Smooth muscle cell (in vitro differentiated cells): ENCODE measurements around the gene PTX4. TPM values are rescaled to one million over a fixed set of nuclear protein-coding genes. Genes with fewer than 3 reads are reported as not detected.

ENCODE experiments used
- DNase-seq: peaks from one replicate; lab custom pipeline; 2025; ENCODE audit not compliant: unreplicated experiment; lab: John Stamatoyannopoulos, UW
- H2AFZ ChIP-seq: fragments of 200-600 bp; sonication (generic); 2 replicates; pipeline ENCODE4 v1.6.0; 2016; ENCODE audit warnings: antibody characterized with exemption, low read depth, mild to moderate bottlenecking
- H3F3A ChIP-seq: fragments of 200-600 bp; sonication (generic); 2 replicates; pipeline ENCODE4 v1.6.0; 2017; ENCODE audit warnings: antibody characterized with exemption, low read depth
- H3K27ac ChIP-seq: fragments of 200-600 bp; sonication (generic); 2 replicates; pipeline ENCODE4 v1.5.1; 2016; ENCODE audit warnings: low read depth, mild to moderate bottlenecking
- H3K27me3 ChIP-seq: fragments of 200-600 bp; sonication (generic); 2 replicates; pipeline ENCODE4 v1.6.1; 2016; ENCODE audit warnings: low read depth, mild to moderate bottlenecking
- H3K36me3 ChIP-seq: fragments of 200-600 bp; sonication (generic); 2 replicates; pipeline ENCODE4 v1.5.1; 2016; ENCODE audit warnings: low read depth
- H3K4me1 ChIP-seq: fragments of 200-600 bp; sonication (generic); 2 replicates; pipeline ENCODE4 v1.5.1; 2016; ENCODE audit warnings: low read depth
- H3K4me2 ChIP-seq: fragments of 200-600 bp; sonication (generic); 2 replicates; pipeline ENCODE4 v1.6.0; 2016; ENCODE audit warnings: mild to moderate bottlenecking
- H3K4me3 ChIP-seq: fragments of 200-600 bp; sonication (generic); 2 replicates; pipeline ENCODE4 v1.5.1; 2016; ENCODE audit warnings: mild to moderate bottlenecking
- H3K79me2 ChIP-seq: fragments of 200-600 bp; sonication (generic); 2 replicates; pipeline ENCODE4 v1.6.0; 2016; ENCODE audit warnings: low read depth, mild to moderate bottlenecking
- H3K9ac ChIP-seq: fragments of 200-600 bp; sonication (generic); 2 replicates; pipeline ENCODE4 v1.6.0; 2016; ENCODE audit warnings: low read depth
- H3K9me3 ChIP-seq: fragments of 200-600 bp; sonication (generic); replicated peaks from 2 replicates; pipeline ENCODE4 v1.5.1; 2016; ENCODE audit warnings: low read depth
- H4K20me1 ChIP-seq: fragments of 200-600 bp; sonication (generic); 2 replicates; pipeline ENCODE4 v1.6.0; 2016; ENCODE audit warnings: low read depth
- CTCF ChIP-seq: fragments of 200-600 bp; sonication (generic); IDR thresholded peaks from 2 replicates; pipeline ENCODE4 v1.5.1; 2017; ENCODE audit warnings: borderline replicate concordance, mild to moderate bottlenecking, antibody characterized with exemption; ENCODE audit not compliant: insufficient read depth, poor library complexity, severe bottlenecking
- WGBS: methylation state at CpG from one replicate; pipeline ENCODE4 v1.1.7; 2016; ENCODE audit warnings: low lambda C conversion rate; 5-methylcytosine and 5-hydroxymethylcytosine counted together
- polyA plus RNA-seq: library from polyadenylated mRNA; unstranded; fragments of >200 nt; fragmentation: Nextera tagmentation; extraction: Ambion mirVana; gene quantifications from 2 replicates; pipeline ENCODE4 v1.2.1, GENCODE V29; 2016
- total RNA-seq: library from RNA; depleted of rRNA; stranded (reverse); fragments of >200 nt; gene quantifications from 2 replicates; pipeline ENCODE4 v1.2.3, GENCODE V29; 2014

PTX4 gene
- total and polyA plus RNA-seq, 2 experiments from 2014 or later, result not detected

- DNase-seq, result no peak
- TF ChIP-seq CTCF, result no peak
- Histone ChIP-seq H3K4me3 (no peak overlapping the region), H3F3A (no peaks in the 10 kb centered on the region), H3K36me3 (no peaks in the 10 kb centered on the region), H3K27ac (no peak overlapping the region), H3K9ac (no peak overlapping the region), H4K20me1 (no peaks in the 10 kb centered on the region), H3K27me3 (no peaks in the 10 kb centered on the region), H3K79me2 (peaks cover 3% of the 10 kb centered on the region), H3K9me3 (no peaks in the 10 kb centered on the region), H3K4me1 (no peaks in the 10 kb centered on the region), H3K4me2 (no peak overlapping the region), H2AFZ (no peak overlapping the region)
- WGBS, result 97% methylated on average over 31 of the region's 36 CpGs
These were observed 11.2 kb upstream of the PTX4 start for GRCh38 chr16:1499756-1500464.

- Histone ChIP-seq H3K9ac (no peak overlapping the region), H3F3A (no peaks in the 10 kb centered on the region), H3K36me3 (no peaks in the 10 kb centered on the region), H4K20me1 (no peaks in the 10 kb centered on the region), H2AFZ (no peak overlapping the region), H3K27ac (no peak overlapping the region), H3K4me1 (peaks cover 4% of the 10 kb centered on the region), H3K27me3 (no peaks in the 10 kb centered on the region), H3K9me3 (no peaks in the 10 kb centered on the region), H3K4me2 (no peak overlapping the region), H3K79me2 (peaks cover 10% of the 10 kb centered on the region), H3K4me3 (no peak overlapping the region)
- no peak for TF ChIP-seq CTCF
- DNase-seq, result no peak
- WGBS, result 98% methylated on average over 32 of the region's 35 CpGs
These were observed 10.3 kb upstream of the PTX4 start for GRCh38 chr16:1498899-1499676.

- no peak overlapping the region for H3K27ac ChIP-seq
- TF ChIP-seq CTCF, result no peak
- peaks cover 18% of the 10 kb centered on the region for H3K79me2 ChIP-seq
- H3K4me1 ChIP-seq, result peaks cover 7% of the 10 kb centered on the region
- H3K4me2 ChIP-seq, result no peak overlapping the region
- H3K36me3 ChIP-seq, result no peaks in the 10 kb centered on the region
- H3K4me3 ChIP-seq, result no peak overlapping the region
- H3K27me3 ChIP-seq, result no peaks in the 10 kb centered on the region
- no peak for DNase-seq
- H4K20me1 ChIP-seq, result no peaks in the 10 kb centered on the region
- no peak overlapping the region for H2AFZ ChIP-seq
- no peaks in the 10 kb centered on the region for H3F3A ChIP-seq
- WGBS, result 94% methylated on average over 14 of the region's 21 CpGs
- no peak overlapping the region for H3K9ac ChIP-seq
- no peaks in the 10 kb centered on the region for H3K9me3 ChIP-seq
These were observed 8.4 kb upstream of the PTX4 start for GRCh38 chr16:1497014-1497598.
